K562 (cell line): Measurements from ENCODE around the gene PES1. TPM values are rescaled to one million over a fixed set of nuclear protein-coding genes. Genes with fewer than 3 reads are reported as not detected.

Source experiments
- CBFA2T3 ChIP-seq: fragments of 450-650 bp; IDR thresholded peaks from 2 replicates; pipeline ENCODE4 v1.6.1; 2017
- HDAC6 ChIP-seq: IDR thresholded peaks from 2 replicates; pipeline ENCODE4 v1.6.1; 2012; ENCODE audit warnings: low read depth, mild to moderate bottlenecking, control low read depth, inconsistent platforms, low read length, moderate library complexity
- NFXL1 ChIP-seq: fragments of 450-650 bp; formaldehyde crosslinking; IDR thresholded peaks from 2 replicates; pipeline ENCODE4 v1.4.0; 2021; ENCODE audit warnings: mild to moderate bottlenecking
- NR2C1 ChIP-seq, 2 experiments: fragments of 450-650 bp; IDR thresholded peaks; 2 replicates each; pipeline ENCODE4 v1.6.1; 2017; ENCODE audit warnings: mild to moderate bottlenecking in 2 of 2, antibody characterized with exemption in 1 of 2, inconsistent platforms in 1 of 2, missing compliant biosample characterization in 1 of 2, missing genetic modification characterization in 1 of 2
- POLR2B ChIP-seq: fragments of 450-650 bp; IDR thresholded peaks from 2 replicates; pipeline ENCODE4 v1.6.1; 2018; ENCODE audit warnings: low read depth; ENCODE audit not compliant: partially characterized antibody
- PRDM10 ChIP-seq: fragments of 450-650 bp; IDR thresholded peaks from 2 replicates; pipeline ENCODE4 v1.6.1; 2018; ENCODE audit not compliant: partially characterized antibody
- RBFOX2 ChIP-seq: fragments of 200-400 bp; formaldehyde crosslinking; IDR thresholded peaks from 2 replicates; pipeline ENCODE4 v1.6.1; 2017; ENCODE audit warnings: low read depth, mild to moderate bottlenecking, low read length, moderate library complexity
- TAF15 ChIP-seq: fragments of 200-400 bp; formaldehyde crosslinking; IDR thresholded peaks from 2 replicates; pipeline ENCODE4 v1.6.1; 2017; ENCODE audit warnings: mild to moderate bottlenecking, low read depth, low read length, moderate library complexity
- TFE3 ChIP-seq: fragments of 450-650 bp; formaldehyde crosslinking; IDR thresholded peaks from 2 replicates; pipeline ENCODE4 v1.4.0; 2020; ENCODE audit warnings: mild to moderate bottlenecking, mixed read lengths
- XRCC3 ChIP-seq: fragments of 450-650 bp; IDR thresholded peaks from 2 replicates; pipeline ENCODE4 v1.6.1; 2017; ENCODE audit warnings: mild to moderate bottlenecking, moderate library complexity
- ZBTB1 ChIP-seq: sonication (generic); formaldehyde crosslinking; IDR thresholded peaks from 2 replicates; pipeline ENCODE4 v1.8.1; 2023; ENCODE audit warnings: missing genetic modification reagents, low read depth, mild to moderate bottlenecking, borderline replicate concordance
- ZNF134 ChIP-seq: fragments of 250-450 bp; sonication (Bioruptor Pico); conservative IDR thresholded peaks from 2 replicates; pipeline ENCODE4 v1.4.0; 2020
- ZNF589 ChIP-seq: fragments of 200-800 bp; sonication (Bioruptor generic); IDR thresholded peaks from 2 replicates; pipeline ENCODE4 v1.6.1; 2016; ENCODE audit warnings: low read depth, missing genetic modification characterization, missing compliant biosample characterization
- ZNF699 ChIP-seq: fragments of 250-450 bp; sonication (Bioruptor Pico); IDR thresholded peaks from 2 replicates; pipeline ENCODE4 v1.8.0; 2021; ENCODE audit warnings: mild to moderate bottlenecking, moderate library complexity; ENCODE audit not compliant: insufficient replicate concordance
- ZNF76 ChIP-seq: fragments of 250-450 bp; sonication (Bioruptor Pico); IDR thresholded peaks from 2 replicates; pipeline ENCODE4 v1.4.0; 2020; ENCODE audit warnings: mild to moderate bottlenecking, moderate library complexity, borderline replicate concordance
- polyA plus RNA-seq, 8 experiments: library from polyadenylated mRNA; depleted of rRNA in 4 of 8; stranded (reverse) in 5 of 8; unstranded in 3 of 8; fragments of >200 nt; fragmentation: Nextera tagmentation in 2 of 8; fragmentation: Illumina TruSeq in 1 of 8; extraction: Ambion mirVana in 2 of 8; extraction: Trizol in 1 of 8; gene quantifications; 2 replicates each; pipeline versions ENCODE4 v1.2.1 to v1.2.3, GENCODE V29; 2011 to 2014; ENCODE audit warnings: inconsistent platforms in 1 of 8, missing spikeins in 1 of 8
- total RNA-seq, 7 experiments: library from RNA; depleted of rRNA in 6 of 7; stranded (reverse); fragments of >200 nt in 6 of 7; fragmentation: Illumina TruSeq in 2 of 7; extraction: Trizol in 2 of 7; gene quantifications; 2 replicates each; pipeline versions ENCODE4 v1.2.1 to v1.2.3, GENCODE V29; 2011 to 2021; ENCODE audit warnings: low replicate concordance in 1 of 7
- TF ChIP-seq, protein P1 (sequence below): sonication (generic); formaldehyde crosslinking; IDR thresholded peaks from 2 replicates; pipeline ENCODE4 v1.8.0; 2023; ENCODE audit warnings: mild to moderate bottlenecking, missing genetic modification reagents
- TF ChIP-seq, protein P2 (sequence below): sonication (generic); formaldehyde crosslinking; IDR thresholded peaks from 2 replicates; pipeline ENCODE4 v1.8.0; 2022; ENCODE audit warnings: mild to moderate bottlenecking, low read depth, missing genetic modification reagents
- TF ChIP-seq, protein P3 (sequence below): fragments of 450-650 bp; formaldehyde crosslinking; IDR thresholded peaks from 2 replicates; pipeline ENCODE4 v1.4.0; 2020; ENCODE audit warnings: mild to moderate bottlenecking, moderate library complexity

Gene PES1
- total and polyA plus RNA-seq, 9 of the 15 experiments (the other 6 are each of a cell fraction or from before 2014, with no cell fraction given), result 6.5 to 158 (median 94.3) TPM

GRCh38 chr22:30537083-30537731 lies 54.5 kb downstream of the PES1 start (continued):
- no peak for TF ChIP-seq ZBTB1 (CRISPR knock-in tag)
- TF ChIP-seq, protein P1, sequence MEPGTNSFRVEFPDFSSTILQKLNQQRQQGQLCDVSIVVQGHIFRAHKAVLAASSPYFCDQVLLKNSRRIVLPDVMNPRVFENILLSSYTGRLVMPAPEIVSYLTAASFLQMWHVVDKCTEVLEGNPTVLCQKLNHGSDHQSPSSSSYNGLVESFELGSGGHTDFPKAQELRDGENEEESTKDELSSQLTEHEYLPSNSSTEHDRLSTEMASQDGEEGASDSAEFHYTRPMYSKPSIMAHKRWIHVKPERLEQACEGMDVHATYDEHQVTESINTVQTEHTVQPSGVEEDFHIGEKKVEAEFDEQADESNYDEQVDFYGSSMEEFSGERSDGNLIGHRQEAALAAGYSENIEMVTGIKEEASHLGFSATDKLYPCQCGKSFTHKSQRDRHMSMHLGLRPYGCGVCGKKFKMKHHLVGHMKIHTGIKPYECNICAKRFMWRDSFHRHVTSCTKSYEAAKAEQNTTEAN (CRISPR knock-in tag), result no peak
- 0 out of 2 replicates have a peak, but pooled peaks have one; percentile 36 for TF ChIP-seq ZNF76 (CRISPR knock-in tag)
- peak; percentile 53 for TF ChIP-seq ZNF134 (CRISPR knock-in tag)
- TF ChIP-seq ZNF589 (CRISPR knock-in tag), result 0 out of 2 replicates have a peak, but pooled peaks have one; percentile 77
- TF ChIP-seq XRCC3, result no peak
- no peak for TF ChIP-seq PRDM10
- TF ChIP-seq, protein P2, sequence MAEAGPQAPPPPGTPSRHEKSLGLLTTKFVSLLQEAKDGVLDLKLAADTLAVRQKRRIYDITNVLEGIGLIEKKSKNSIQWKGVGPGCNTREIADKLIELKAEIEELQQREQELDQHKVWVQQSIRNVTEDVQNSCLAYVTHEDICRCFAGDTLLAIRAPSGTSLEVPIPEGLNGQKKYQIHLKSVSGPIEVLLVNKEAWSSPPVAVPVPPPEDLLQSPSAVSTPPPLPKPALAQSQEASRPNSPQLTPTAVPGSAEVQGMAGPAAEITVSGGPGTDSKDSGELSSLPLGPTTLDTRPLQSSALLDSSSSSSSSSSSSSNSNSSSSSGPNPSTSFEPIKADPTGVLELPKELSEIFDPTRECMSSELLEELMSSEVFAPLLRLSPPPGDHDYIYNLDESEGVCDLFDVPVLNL (CRISPR knock-in tag), result no peak
- no peak for TF ChIP-seq HDAC6
- TF ChIP-seq TFE3 (CRISPR knock-in tag), result no peak
- TF ChIP-seq TAF15, result no peak
- TF ChIP-seq, protein P3, sequence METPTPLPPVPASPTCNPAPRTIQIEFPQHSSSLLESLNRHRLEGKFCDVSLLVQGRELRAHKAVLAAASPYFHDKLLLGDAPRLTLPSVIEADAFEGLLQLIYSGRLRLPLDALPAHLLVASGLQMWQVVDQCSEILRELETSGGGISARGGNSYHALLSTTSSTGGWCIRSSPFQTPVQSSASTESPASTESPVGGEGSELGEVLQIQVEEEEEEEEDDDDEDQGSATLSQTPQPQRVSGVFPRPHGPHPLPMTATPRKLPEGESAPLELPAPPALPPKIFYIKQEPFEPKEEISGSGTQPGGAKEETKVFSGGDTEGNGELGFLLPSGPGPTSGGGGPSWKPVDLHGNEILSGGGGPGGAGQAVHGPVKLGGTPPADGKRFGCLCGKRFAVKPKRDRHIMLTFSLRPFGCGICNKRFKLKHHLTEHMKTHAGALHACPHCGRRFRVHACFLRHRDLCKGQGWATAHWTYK, result 0 out of 2 replicates have a peak, but pooled peaks have one; percentile 73
- TF ChIP-seq NR2C1 (IDR thresholded peaks at IDR 0.05), result no peak
- peak; percentile 85 for TF ChIP-seq NR2C1 (tag; IDR thresholded peaks at IDR 0.05)
- TF ChIP-seq CBFA2T3, result no peak
- no peak for TF ChIP-seq ZNF699 (CRISPR knock-in tag)
- TF ChIP-seq NFXL1 (CRISPR knock-in tag), result peak; percentile 79; the same call in 1 of the 2 replicates
- no peak for TF ChIP-seq POLR2B
- TF ChIP-seq RBFOX2, result no peak
